D721Med (cell line): Measurements from ENCODE around the gene ERFE.

Experiments used
- DNase-seq: peaks from one replicate; pipeline ENCODE4 v3.0.0; 2011; ENCODE audit warnings: low spot score; ENCODE audit not compliant: insufficient read length
- FAIRE-seq: peaks from 2 replicates; lab custom pipeline; 2011; peaks lifted over from hg19 to GRCh38; lab: Jason Lieb, UNC
- CTCF ChIP-seq: IDR thresholded peaks from 2 replicates; pipeline ENCODE4 v1.5.1; 2012; ENCODE audit warnings: mild to moderate bottlenecking, control low read depth; ENCODE audit not compliant: insufficient read depth; ENCODE audit errors: missing control alignments

ERFE gene

DNA sequence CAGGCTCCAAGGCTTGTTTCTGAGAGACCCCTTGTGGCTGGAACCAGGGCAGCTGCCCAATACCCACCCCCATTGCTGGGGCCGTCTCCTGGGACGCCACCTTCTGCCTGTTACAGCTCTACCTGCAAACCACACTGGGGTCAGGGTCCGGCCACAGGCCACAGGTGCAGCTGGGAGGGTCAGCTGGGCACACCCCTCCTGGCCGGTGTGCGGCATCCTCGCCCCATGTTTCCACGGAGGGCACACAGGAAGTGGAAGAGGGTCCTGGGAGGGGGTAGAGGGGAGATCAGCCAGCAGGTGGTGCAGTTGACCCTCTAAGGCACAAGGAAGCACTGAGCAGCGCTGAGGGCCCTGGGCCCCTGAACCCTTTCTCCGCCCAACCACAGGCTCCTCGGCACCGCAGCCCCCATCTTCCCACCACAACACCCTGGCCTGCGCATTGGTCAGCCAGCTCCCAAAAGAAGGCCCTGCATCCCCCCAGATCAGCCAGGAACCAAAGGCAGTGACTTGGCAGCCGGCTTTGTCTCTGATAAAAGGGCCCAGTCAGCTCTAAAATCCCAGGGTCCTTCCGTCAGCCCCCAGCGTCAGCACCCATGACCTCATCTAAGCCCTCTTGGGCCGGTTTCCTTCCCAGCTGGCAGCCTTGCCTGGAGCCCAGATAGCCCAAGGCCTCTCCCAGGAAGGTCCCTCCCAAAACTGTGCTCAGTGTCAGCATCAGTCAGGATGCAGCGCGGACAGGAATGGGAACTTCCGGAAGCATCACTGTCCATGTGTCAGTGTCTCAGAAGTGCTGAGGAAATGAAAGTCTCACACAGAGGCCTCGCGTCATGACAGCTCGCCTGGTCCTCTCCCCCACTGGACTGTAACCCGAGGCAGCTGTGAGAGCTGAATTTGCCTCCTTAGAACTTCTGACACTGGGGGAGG lies 1.7 kb downstream of the ERFE start:
- peak; percentile 66 for DNase-seq
- TF ChIP-seq CTCF: peak; percentile 49
- FAIRE-seq: no peak

DNA sequence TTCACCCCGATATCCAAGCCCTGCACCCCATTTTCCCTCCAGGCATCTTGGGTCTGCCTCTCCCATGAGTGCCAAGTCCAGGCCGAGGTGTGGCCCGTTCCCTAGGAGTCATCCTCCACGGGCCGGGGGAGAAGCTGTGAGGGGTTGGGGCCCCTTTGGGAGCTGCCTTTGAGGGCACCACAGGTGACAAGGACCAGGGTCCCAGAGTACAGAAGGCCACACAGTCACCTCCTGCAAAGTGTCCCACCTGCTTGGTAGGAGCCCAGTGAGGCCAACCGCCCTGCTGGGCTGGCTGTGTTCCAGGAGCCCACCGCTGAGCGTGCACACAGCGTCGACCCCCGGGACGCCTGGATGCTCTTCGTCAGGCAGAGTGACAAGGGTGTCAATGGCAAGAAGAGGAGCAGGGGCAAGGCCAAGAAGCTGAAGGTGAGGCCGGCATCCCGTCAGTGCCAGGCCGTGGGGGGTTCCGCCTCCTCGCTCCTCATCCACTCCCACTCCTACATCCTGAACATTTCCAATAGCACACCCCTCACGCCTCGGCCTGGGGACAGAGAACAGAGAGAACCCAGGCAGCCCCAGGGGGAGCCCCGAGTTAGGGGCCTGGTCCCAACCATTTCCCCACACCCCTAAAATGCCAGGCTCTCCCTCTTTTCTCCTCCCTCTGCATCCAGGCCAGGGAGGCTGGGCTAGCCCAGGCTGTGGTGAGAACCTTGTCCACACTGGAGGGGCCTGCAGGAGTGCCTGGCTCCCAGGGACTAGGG lies 2.7 kb downstream of the ERFE start:
- FAIRE-seq: no peak
- DNase-seq: no peak
- TF ChIP-seq CTCF: no peak

DNA sequence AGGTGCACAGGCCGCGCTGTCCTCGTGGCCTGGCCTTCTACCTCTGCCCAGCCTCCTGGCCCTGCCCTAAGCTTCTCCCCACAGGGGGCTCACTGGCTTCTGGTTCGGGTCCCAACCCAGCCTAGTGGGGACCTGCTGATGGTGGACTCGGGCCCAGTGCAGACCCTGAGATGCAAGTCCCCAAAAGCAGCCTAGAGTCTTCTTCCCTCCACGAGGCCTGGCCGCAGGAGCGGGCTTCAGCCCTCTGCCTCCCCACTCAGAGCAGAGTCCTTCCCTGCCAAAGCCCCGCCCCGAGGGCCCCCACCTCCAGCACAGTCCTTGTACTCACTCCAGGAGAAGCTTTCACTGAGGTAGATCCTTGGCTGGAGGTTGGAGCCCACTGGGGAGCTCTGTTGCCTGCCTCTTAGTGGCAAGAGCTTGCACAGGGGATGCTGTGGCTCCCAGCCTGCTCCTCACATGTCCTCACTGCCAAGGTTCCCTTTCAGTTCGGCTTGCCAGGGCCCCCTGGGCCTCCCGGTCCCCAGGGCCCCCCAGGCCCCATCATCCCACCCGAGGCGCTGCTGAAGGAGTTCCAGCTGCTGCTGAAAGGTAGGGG lies 3.6 kb downstream of the ERFE start:
- FAIRE-seq (no peak), DNase-seq (no peak)
- TF ChIP-seq CTCF: no peak

DNA sequence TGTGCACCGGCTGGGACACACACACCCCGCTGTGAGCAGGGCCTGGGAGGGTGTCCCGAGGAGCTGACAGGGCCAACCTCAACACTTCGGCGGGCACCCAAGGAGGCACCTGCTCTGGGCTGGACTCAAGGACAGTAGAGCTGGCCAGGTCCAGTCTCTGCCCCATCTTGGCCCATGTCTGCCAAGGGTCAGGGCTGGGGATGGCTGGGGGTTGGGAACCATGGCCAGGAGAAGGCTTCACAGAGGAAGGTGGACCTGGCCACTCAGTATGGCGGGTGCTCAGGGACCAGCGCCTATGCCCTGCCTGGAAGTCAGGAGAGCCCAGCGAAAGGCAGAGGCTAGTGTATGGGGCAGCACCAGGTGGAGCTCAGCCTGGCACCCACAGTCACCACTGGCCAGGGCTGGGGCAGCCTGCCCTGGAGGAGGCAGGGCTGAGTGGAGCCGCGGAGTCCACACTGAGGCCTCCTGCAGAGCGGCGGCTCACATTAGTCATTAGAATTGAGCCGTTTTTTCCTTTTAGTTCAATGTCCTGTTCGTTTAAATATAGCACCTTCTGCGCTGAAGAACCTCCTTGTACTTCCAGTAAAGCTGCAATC lies 4.2 kb downstream of the ERFE start:
- DNase-seq (no peak), FAIRE-seq (no peak)

DNA sequence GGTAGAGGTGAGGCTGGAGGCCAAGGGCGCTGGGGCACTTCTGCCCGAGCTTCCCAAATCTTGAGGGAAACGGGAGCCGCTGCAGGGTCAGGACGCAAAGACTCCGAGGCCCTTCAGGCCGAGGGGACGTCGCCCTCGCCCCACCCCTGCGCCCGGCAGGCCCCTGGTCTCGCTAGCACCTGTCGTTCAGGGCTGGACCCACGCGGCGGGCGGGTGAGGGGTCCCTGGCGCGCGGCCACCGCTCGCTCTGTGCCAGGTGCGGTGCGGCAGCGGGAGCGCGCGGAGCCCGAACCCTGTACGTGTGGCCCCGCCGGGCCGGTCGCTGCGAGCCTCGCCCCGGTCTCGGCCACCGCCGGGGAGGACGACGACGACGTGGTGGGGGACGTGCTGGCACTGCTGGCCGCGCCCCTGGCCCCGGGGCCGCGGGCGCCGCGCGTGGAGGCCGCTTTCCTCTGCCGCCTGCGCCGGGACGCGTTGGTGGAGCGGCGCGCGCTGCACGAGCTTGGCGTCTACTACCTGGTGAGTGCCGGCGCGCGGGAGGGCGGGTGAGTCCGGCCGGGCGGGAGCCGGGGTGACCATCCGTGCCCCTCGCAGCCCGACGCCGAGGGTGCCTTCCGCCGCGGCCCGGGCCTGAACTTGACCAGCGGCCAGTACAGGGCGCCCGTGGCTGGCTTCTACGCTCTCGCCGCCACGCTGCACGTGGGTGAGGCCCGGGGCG lies 4.9 kb downstream of the ERFE start:
- FAIRE-seq: no peak
- DNase-seq: no peak
- TF ChIP-seq CTCF: no peak

More for the DNA sequence above, 4.2 kb downstream of the ERFE start:
- TF ChIP-seq CTCF: no peak

DNA sequence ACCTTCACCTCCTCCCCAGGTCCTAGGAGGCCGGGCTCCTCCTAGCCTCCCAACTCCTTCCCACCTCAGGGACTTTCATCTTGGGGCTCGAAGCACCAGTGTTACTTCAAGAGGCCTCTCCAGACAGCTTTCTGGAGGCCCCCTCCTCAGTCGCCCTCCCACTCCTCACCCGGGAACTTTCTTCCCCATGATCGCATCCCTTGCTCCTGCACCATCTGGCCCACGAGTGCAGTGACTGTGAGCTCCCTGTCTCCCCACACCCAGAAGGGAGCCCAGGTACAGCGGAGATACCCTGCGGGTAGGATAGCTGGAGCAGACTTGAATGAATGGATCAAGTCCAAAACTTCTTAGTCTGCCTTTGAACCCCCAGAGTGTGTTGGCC lies 6.1 kb downstream of the ERFE start:
- no peak for DNase-seq
- no peak for TF ChIP-seq CTCF
- no peak for FAIRE-seq
